T-helper 2 cell treated with Interferon-gamma antibody and Interleukin-4, amounts not matched to agents 100 ng/mL and 5 ng/mL, for 36 hours (primary cell): Measurements from ENCODE around the gene CAMTA1. TPM values are rescaled to one million over a fixed set of nuclear protein-coding genes. Genes with fewer than 3 reads are reported as not detected.

Experiments
- intact Hi-C: fragments of 100-400 bp; cut with micrococcal nuclease; formaldehyde crosslinking; loops from one replicate; pipeline ENCODE4 v1.15.1; 2023
- total RNA-seq: library from RNA; stranded (reverse); gene quantifications from 2 replicates; pipeline ENCODE4 v1.2.3, GENCODE V29; 2022

Gene CAMTA1
- total RNA-seq, 1 donor from 2014 or later, result 40.7 TPM

- intact Hi-C loops, result no loop called here
These were observed 856.5 kb downstream of the CAMTA1 start for GRCh38 chr1:7641587-7642417.

DNA sequence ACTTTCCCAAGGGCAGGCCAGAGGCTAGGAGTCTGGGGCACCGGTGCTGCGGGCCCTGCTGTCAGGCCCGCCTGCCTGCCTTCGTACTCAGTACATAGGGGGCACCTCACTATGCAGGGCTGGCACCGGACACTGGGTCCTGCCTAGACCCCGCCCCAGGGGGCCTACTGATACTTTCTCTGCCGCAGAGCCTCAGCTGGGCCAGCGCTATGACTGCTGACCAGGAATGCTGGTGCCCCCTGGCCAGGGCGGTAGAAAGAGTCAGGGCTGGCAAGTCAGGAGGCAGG, 857.1 kb downstream of the CAMTA1 start:
- intact Hi-C loops, result no loop called here

- intact Hi-C loops, result no loop called here
These were observed 857.7 kb downstream of the CAMTA1 start for GRCh38 chr1:7642781-7643529.

- intact Hi-C loops, result no loop called here
These were observed 858.3 kb downstream of the CAMTA1 start for GRCh38 chr1:7643530-7643929.

- intact Hi-C loops, result no loop called here
These were observed 858.8 kb downstream of the CAMTA1 start for GRCh38 chr1:7644086-7644485.

DNA sequence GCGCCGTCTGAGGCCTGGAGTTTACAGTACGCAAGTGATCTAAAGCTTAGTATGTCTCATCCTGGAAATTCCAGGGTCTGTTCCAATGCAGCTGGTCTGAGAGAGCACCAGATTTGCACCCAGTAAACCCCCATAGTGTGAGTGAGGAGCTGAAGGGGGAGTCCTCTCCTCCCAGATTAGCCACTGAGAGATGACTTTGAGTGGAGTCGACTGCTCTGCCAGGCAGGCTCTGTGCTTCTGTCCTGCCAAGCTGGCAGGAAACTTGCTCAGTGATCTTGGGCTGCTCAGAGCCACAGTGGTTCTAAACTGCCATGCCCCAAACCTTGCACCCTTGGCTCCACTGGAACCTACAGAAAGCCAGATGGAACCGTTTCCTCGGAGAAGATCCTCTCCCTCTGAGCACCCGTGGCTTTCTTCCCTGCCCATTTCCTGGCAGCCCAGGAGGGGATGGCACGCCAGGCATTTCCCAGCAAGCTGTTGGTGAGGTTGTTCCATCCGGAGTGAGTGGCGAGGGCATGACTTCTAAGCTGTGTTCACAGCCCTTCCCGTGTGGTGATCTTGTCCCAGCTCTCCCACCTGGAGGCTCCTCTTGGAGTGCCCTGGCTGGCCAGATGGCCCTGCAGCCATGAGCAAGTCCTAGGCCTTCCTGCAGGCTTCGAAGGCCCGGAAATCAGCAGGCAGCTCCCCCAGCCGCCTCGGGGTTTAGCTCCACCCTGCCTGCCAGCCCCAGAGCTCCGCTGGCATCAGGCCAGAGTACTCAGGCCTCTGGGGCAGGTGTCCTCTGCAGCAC, 859.9 kb downstream of the CAMTA1 start:
- intact Hi-C loops, result no loop called here

DNA sequence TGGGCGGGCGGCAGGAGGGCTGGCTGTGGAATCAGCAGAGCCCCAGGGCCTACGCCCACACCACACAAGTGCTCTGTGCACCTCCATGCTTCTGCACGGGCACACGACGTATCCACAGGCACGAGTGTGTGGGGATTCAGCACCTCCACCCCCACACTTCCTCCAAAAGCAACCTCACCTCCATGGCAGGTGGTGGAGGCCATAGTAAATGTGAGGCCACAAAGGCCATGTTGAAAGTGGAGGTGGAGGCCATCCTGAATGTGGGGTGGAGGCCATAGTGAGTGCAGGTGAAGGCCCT, 860.4 kb downstream of the CAMTA1 start:
- intact Hi-C loops, result no loop called here

GRCh38 chr1:7646164-7646563, 860.9 kb downstream of the CAMTA1 start:
- intact Hi-C loops, result no loop called here

GRCh38 chr1:7646981-7647901, 862.0 kb downstream of the CAMTA1 start:
- intact Hi-C loops, result no loop called here

GRCh38 chr1:7648761-7649384, 863.6 kb downstream of the CAMTA1 start:
- intact Hi-C loops, result no loop called here

- intact Hi-C loops, result no loop called here
These were observed 865.5 kb downstream of the CAMTA1 start for GRCh38 chr1:7650801-7651200.

DNA sequence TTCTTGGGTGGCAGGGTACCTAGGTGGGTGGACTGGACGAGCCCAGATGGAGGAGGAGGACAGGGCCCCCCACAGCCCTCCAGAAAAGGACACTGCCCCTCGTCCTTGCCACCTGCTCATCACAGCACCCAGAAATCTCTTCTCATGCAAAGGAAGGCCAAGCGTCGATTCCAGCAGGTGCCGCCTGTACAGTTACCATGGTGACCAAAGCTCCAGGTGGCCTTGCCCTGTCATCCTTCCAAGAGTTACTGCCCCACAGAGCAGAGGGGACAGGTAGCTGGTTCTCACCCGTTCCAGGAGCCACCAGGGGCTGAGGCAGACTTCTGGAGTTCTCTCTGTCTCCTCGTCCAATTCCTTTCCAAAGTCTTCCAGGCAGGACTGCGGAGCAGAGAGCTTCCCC, 865.9 kb downstream of the CAMTA1 start:
- intact Hi-C loops, result no loop called here

DNA sequence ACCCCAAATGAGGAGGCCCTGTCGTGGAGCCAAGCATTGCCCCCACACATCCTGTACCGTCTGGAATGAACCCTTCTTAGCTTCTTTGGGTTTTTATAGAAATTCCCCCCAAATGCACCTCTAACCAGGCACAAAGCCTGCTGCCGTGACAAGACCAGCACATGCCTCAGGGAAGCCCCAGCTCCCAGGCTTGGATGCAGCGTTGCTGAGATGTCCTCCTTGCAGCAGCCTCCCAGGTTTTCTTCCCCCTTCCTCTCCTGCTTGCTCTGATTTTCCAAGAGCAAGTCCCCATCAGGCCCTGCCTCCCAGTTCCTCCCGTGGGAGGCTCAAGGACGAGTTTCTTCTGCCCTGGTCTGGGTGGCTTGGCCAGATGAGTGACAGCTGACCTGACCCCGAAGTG, 866.8 kb downstream of the CAMTA1 start:
- intact Hi-C loops, result no loop called here

DNA sequence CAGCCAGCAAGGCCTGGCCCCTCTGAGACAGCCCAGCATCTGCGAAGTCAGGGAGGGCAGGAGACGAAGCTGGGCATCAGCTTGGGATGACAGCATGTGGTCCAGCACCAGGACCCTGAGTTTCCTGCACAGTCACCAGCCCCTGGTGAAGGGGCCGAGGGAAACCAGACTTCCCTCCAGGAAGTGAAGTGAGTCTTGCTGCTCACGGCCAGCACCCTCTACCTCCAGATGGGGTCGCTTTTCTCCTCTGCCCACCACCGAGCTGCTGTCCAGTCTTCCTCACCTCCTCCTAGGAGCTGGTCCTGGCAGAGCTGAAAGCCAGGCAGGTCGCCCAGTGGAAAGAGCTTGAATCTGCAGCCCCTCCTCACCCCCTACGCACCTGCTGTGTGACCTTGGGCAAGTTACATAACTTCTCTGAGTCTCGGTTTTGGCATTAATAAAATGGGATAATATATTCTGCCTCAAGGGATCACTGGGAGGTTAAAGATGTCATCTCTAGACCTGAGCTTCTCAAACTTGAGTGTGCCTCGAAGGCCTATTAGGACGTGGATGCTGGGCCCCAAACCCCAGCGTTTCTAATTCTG, 867.4 kb downstream of the CAMTA1 start:
- intact Hi-C loops, result no loop called here

- intact Hi-C loops, result no loop called here
These were observed 869.5 kb downstream of the CAMTA1 start for GRCh38 chr1:7654725-7655124.

DNA sequence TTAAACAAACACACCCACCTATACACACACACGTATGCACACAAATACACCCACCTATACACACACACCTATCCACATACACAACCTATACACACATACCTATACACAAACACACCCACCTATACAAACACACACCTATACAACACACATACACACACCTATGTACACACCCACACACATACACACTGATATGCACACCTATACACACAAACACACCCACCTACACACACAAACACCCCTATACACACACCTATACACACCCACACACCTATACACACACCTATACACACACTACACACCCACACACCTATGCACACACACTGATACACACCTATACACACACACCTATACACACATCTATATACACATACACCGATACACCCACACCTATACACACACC, 870.1 kb downstream of the CAMTA1 start:
- intact Hi-C loops, result no loop called here

- intact Hi-C loops, result no loop called here
These were observed 871.4 kb downstream of the CAMTA1 start for GRCh38 chr1:7656557-7657215.

DNA sequence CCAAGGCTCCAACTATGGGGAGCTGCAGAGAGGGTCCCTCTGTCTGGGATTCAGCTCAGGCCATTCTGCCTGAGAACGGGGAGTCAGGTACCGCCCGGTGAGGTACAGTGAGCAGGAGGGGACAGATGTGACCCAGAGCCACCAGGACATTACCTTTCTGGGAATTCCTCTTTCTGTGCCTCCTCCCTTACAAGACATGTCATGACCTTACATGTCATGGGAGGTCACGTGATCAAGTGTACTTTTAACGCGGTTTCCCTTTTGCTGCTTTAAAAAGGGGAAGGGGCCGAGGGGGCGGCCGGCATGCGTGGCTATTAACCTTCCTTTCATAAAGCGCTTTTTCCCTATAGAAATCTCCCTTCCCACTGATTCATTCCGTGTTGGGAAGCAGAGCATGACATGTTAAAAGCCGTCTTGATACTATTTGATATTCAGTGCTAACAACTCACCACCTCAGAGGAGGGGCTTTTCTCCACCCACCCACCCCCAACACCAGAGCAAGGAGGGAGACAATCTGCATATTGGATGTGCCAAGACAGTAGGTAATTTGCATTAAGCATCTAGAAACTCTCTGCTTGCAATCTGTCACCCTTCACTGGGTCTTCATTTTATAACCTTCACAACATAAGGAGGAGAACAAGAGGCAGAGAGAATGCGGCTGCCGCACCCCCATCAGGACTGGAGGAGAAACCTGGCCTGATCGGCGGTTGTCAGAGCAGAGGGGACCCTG, 872.2 kb downstream of the CAMTA1 start:
- intact Hi-C loops, result no loop called here

GRCh38 chr1:7658099-7658498, 872.8 kb downstream of the CAMTA1 start:
- intact Hi-C loops, result no loop called here
